HG03196 (cell line): ENCODE measurements around the gene SNF8.

Experiments
- ATAC-seq: cut with Tn5 transposase; IDR thresholded peaks from one replicate; pipeline ENCODE4 v1.9.1; 2021; ENCODE audit not compliant: unreplicated experiment

SNF8 gene

GRCh38 chr17:48929812-48930165 lies 14.9 kb downstream of the SNF8 start:
- ATAC-seq: no peak

- no peak for ATAC-seq
These were observed 15.5 kb downstream of the SNF8 start for GRCh38 chr17:48928876-48929811.

- no peak for ATAC-seq
These were observed 16.5 kb downstream of the SNF8 start for GRCh38 chr17:48927978-48928745.

GRCh38 chr17:48925991-48926342 lies 18.7 kb downstream of the SNF8 start:
- no peak for ATAC-seq

- ATAC-seq: no peak
These were observed 19.2 kb downstream of the SNF8 start for GRCh38 chr17:48925251-48925990.

- ATAC-seq: peak; percentile 67
These were observed 29.0 kb downstream of the SNF8 start for GRCh38 chr17:48915459-48916282.

- no peak for ATAC-seq
These were observed 32.2 kb downstream of the SNF8 start for GRCh38 chr17:48912476-48912875.

- no peak for ATAC-seq
These were observed 34.3 kb downstream of the SNF8 start for GRCh38 chr17:48910370-48910769.

- ATAC-seq: no peak
These were observed 34.9 kb downstream of the SNF8 start for GRCh38 chr17:48909783-48910182.

- ATAC-seq: peak; percentile 44
These were observed 35.7 kb downstream of the SNF8 start for GRCh38 chr17:48908853-48909394.

- ATAC-seq: peak; percentile 67
These were observed 36.4 kb downstream of the SNF8 start, which contains the start of gene UBE2Z for GRCh38 chr17:48908047-48908843. TSS of gene UBE2Z (plus strand) at chr17:48908407. CDS start at chr17:48908504, 97 bp downstream.

GRCh38 chr17:48907713-48908046 lies 37.0 kb downstream of the SNF8 start:
- no peak for ATAC-seq

- no peak for ATAC-seq
These were observed 38.6 kb downstream of the SNF8 start for GRCh38 chr17:48905987-48906515.

- no peak for ATAC-seq
These were observed 40.2 kb downstream of the SNF8 start for GRCh38 chr17:48904428-48904827.

GRCh38 chr17:48903401-48903800 lies 41.2 kb downstream of the SNF8 start:
- ATAC-seq: no peak

GRCh38 chr17:48901241-48901640 lies 43.4 kb downstream of the SNF8 start:
- no peak for ATAC-seq

GRCh38 chr17:48894886-48895285 lies 49.8 kb downstream of the SNF8 start:
- no peak for ATAC-seq

- no peak for ATAC-seq
These were observed 50.8 kb downstream of the SNF8 start for GRCh38 chr17:48893646-48894508.
